ENCODE measurements around the gene CAPN14.

GRCh38 chr2:31233231-31233630 is 15.9 kb upstream of the CAPN14 start:
- no peak for TF ChIP-seq POLR2AphosphoS5 (IDR thresholded peaks at IDR 0.05)
- TF ChIP-seq, protein P1, sequence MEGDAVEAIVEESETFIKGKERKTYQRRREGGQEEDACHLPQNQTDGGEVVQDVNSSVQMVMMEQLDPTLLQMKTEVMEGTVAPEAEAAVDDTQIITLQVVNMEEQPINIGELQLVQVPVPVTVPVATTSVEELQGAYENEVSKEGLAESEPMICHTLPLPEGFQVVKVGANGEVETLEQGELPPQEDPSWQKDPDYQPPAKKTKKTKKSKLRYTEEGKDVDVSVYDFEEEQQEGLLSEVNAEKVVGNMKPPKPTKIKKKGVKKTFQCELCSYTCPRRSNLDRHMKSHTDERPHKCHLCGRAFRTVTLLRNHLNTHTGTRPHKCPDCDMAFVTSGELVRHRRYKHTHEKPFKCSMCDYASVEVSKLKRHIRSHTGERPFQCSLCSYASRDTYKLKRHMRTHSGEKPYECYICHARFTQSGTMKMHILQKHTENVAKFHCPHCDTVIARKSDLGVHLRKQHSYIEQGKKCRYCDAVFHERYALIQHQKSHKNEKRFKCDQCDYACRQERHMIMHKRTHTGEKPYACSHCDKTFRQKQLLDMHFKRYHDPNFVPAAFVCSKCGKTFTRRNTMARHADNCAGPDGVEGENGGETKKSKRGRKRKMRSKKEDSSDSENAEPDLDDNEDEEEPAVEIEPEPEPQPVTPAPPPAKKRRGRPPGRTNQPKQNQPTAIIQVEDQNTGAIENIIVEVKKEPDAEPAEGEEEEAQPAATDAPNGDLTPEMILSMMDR (IDR thresholded peaks at IDR 0.05): no peak
- no peak for TF ChIP-seq POLR2A (IDR thresholded peaks at IDR 0.05)
- no peak for TF ChIP-seq EP300 (IDR thresholded peaks at IDR 0.05)

Data from gastroesophageal sphincter (tissue), 3 donors.